ENCODE results near the gene CBL.
"Not testable (repeated sequence)": the region's sequence is repeated elsewhere in the genome, so short reads cannot be mapped to it uniquely, and the experiment has no call there.

The CBL gene

DNA sequence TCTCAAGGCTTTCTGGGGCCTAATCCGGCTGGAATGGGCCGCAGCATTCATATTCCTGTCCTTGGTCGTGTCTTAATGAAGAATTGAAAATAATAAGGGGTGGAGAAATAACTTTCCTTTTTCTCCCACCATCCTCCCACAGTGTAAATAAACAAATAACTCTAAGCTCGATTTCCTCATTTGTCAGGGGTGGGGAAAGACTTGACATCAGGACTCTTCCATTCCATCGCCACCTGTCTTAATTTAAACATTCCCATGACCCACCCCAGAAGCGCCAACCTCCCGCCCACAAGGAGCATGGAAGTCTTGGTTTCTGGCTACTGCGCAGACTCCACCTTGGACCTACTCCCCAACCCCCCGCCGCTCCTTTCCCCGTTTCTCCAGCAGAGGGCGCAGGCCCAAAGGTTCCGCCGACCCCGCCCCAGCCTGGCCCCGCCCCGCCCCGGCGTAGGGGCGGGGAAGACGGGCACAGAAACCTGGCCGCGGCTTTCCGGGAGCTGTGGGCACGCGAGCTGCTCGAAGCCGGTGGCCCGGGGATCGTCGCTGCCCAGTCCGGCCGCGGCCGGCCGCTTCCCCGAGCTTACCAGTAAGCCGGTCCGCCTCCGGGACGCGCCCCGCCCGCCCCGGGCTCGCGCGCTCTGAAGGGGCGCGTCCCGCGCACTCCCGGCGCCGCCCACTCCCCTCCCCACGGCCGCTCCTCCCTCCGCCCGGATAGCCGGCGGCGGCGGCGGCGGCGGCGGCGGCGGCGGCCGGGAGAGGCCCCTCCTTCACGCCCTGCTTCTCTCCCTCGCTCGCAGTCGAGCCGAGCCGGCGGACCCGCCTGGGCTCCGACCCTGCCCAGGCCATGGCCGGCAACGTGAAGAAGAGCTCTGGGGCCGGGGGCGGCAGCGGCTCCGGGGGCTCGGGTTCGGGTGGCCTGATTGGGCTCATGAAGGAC, at the start of gene CBL:
TSS of gene CBL (plus strand) at position 766 of the 937 bp plus-strand sequence. CDS start at position 845, 79 bp downstream.
- DNase-seq: peak; percentile 91 to 98 (median 96)
- intact Hi-C loops (cut with DNase I): loop anchor here (2.0 kb wide), 1 partner anchor 117 kb away; no protein-coding TSS in a partner anchor

DNA sequence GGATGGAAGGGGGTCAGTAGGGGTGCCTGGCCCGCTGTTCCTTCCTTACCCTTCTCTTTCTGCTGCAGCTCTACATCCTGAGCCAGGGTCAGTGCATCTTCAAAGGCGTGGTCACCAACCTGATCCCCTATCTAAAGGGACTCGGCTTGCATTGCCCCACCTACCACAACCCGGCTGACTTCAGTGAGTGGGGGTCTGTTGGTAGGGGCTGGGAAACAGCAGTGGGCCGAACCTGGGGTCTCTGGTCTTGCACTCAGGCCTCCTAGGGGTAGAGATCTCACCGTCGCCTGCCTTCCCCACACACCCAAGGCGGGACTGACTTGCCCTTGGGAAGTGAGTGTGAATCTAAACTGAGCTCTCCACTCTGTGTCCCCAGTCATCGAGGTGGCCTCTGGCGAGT, 49.6 kb upstream of the CBL start:
- DNase-seq: peak in 2 of 10 donors; percentile 60 to 66
- intact Hi-C loops (cut with DNase I): no loop called here

DNA sequence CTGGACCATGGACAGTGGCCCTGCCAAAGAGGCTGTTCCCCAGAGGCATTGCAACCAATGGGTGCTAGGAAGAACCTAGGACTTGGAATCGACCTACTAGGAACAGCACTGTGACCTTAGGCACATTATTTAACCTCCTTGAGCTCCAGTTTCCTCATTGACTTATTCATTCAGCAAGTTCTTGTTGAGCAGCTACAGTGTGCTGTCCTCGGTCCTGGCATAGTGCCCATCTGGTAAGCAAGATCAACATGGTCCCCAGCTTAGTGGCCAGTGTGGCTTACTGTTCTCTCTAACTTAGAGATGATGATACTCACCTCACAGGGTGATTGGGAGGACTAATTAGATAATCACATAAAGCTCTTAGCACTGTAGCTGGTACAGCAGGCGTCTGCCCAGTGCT, 49.1 kb upstream of the CBL start:
- intact Hi-C loops (cut with DNase I): no loop called here
- DNase-seq: peak in 1 of 10 donors; percentile 22

DNA sequence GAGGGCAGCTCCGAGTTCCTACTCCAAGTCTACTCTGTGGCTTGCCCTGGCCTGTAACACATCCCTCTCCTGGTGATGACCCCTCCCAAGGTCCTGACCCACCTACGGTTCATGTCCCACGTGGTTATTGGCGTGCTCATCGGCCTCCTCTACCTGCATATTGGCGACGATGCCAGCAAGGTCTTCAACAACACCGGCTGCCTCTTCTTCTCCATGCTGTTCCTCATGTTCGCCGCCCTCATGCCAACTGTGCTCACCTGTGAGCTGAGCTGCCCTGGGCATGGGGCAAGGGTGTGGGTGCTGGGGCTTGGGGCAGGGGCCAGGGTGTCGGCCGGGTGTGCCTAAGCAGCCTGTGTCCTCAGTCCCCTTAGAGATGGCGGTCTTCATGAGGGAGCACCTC, 47.7 kb upstream of the CBL start:
- DNase-seq: peak in 1 of 10 donors; percentile 57
- intact Hi-C loops (cut with DNase I): no loop called here

DNA sequence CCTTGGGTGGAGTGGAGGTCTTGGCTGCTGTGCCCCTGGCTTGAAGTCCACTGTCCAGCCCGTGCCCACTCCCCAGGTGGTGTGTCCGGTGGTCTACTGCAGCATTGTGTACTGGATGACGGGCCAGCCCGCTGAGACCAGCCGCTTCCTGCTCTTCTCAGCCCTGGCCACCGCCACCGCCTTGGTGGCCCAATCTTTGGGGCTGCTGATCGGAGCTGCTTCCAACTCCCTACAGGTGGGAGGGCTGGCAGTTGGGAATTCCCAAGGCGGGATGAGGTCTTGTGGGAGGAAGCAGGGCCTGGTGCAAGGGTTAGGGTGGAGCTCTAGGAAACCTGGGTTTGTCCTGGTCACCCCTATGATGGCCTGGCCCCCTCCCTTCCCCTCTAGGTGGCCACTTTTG, 46.0 kb upstream of the CBL start:
- intact Hi-C loops (cut with DNase I): no loop called here
- DNase-seq: peak in 3 of 10 donors; percentile 48 to 64 (median 52)

DNA sequence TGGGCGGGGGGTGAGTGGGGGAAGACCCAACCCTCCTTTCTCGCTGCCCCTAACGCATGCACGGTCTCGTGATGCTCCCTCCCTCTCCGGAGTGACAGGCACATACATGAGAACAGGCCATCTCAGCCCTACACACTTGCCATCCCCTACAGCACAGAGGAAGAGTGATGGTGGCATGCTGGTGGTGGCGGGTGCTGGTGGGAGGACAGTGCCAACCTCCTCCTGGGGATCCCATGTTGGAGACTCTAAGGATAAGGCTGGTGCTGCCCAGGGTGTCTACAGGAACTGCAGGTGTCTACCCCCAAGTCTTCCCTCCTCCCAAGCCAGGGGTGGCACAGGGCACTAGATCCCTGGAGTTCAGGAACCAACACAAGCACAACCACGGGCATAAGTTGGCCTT, 44.3 kb upstream of the CBL start:
- intact Hi-C loops (cut with DNase I): no loop called here
- peak in 3 of 10 donors; percentile 13 to 54 (median 51) for DNase-seq

GRCh38 chr11:119166368-119167076, 39.6 kb upstream of the CBL start:
- intact Hi-C loops (cut with DNase I): no loop called here

DNA sequence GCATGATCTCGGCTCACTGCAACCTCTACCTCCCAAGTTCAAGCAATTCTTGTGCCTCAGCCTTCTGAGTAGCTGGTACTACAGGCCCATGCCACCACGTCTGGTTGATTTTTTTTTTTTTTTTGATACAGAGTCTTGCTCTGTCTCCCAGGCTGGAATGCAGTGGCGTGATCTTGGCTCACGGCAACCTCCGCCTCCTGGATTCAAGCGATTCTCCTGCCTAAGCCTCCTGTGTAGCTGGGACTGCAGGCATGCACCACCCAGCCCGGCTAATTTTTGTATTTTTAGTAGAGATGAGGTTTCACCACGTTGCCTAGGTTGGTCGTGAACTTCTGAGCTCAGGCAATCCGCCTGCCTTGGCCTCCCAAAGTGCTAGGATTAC, 39.1 kb upstream of the CBL start:
- intact Hi-C loops (cut with DNase I); DNase-seq: not testable (repeated sequence)

More at GRCh38 chr11:119166368-119167076, 39.6 kb upstream of the CBL start:
- peak in 1 of 10 donors; percentile 43 for DNase-seq

GRCh38 chr11:119167933-119168332, 38.2 kb upstream of the CBL start:
- DNase-seq: peak in 1 of 10 donors; percentile 61
- intact Hi-C loops (cut with DNase I): no loop called here

DNA sequence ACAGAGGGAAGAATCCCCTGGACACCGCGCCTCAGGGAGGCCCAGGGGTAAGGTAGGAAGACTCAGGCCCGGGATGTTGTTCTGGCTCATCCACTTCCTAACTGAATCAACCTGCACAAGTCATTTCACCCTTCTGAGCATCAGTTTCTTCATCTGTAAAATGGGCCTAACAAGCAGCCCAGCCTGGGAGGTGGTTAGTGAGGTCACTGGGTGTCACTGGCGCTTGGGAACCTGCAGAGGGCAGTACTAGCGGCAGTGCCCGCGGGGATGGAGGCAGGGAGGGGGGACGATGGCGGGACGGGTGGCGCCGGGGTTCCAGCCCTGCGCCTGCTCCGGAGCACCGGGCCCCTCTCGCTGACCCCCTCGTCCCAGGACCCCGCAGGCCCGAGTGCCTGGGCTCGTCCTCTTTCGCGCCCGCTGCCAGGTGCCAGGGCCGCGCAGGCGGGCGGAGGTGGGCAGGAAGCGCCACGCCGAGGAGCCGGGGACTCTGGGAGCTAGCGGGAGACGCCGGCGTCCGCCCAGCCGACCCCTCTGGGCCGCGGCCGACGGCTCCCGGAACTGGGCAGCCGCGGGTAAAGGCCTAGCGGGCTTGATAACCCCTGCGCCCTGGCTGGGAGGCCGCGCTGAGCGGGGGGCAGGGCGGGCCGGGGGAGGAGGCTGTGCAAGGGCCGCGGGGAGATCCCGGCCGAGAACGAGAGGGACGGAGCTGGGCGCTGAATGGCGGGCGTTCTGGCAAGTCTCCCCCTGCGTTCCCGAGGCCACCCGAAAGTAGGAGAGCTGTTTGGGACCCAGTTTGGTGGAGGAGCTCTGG, 37.5 kb upstream of the CBL start, which contains the start of gene NLRX1:
TSS of gene NLRX1 (plus strand) at position 255 of the 811 bp plus-strand sequence. CDS start 2,679 bp downstream, outside the sequence.
- intact Hi-C loops (cut with DNase I): no loop called here
- peak; percentile 47 to 97 (median 82) for DNase-seq

DNA sequence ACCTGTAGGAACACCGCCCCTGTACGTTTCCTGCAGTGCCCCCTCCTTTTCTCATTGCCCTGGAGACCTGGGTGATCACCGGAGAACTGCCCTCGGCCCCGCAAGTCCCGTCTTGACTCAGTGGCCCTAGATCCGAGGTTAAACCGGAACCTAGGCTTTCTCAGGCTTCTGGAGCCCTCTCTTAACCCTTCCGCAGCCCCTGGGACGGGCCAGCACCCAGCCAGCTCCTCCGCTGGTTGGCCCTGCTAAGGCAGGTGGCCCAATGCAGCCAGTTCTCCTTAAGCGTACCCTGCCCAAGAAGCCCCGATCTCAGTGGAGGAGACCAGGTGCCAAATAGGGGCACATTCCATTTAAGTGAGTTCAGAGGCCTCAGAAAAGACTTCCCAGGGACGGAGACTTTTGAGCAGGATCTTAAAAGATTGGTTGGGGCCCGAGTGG, 36.8 kb upstream of the CBL start:
- DNase-seq: peak in 3 of 10 donors; percentile 14 to 89 (median 29)
- intact Hi-C loops (cut with DNase I): no loop called here

DNA sequence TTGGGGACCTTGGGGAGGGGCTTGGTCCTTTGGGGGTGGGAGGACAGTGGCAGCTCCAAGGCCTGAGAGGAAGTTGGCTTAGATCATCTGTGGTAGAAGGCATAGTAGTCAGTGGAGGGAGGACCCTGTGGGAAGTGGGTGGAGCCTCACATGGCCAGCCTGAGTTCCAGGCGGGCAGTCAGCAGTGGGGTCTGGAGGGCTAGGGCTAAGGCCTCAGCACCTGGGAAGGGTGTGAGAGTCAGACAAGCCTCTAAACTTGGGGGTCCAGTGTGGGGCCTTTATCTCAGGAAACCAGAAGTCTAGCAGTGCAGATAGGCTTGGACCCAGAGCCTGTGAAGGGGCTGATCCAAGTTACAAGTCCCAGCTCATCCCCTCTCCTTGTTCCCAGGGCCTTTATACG, 33.6 kb upstream of the CBL start:
- peak in 1 of 10 donors; percentile 70 for DNase-seq
- intact Hi-C loops (cut with DNase I): no loop called here

GRCh38 chr11:119173453-119173852, 32.7 kb upstream of the CBL start:
- DNase-seq: peak in 1 of 10 donors; percentile 77
- intact Hi-C loops (cut with DNase I): no loop called here

GRCh38 chr11:119175493-119176077, 30.6 kb upstream of the CBL start:
- intact Hi-C loops (cut with DNase I): no loop called here
- no peak for DNase-seq

GRCh38 chr11:119178166-119178680, 27.9 kb upstream of the CBL start:
- intact Hi-C loops (cut with DNase I): no loop called here
- DNase-seq: no peak

DNA sequence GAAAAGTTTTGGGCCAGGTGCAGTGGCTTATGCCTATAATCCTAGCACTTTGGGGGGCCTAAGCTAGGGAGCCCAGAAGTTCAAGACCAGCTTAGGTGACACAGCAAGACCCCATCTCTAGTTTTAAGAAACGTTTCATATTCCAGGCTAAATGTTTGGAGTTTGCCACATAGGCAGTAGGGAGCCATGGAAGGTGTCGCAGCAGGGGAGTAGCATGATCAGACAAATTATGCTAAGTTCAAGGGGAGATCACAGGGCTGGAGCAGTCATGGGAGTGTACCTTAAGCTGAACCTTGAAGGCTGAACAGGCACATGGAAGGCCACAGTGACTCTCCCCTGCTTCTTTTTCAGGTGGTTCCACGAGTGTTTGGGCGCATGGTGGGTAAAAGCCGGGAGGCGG, 26.8 kb upstream of the CBL start:
- intact Hi-C loops (cut with DNase I): no loop called here
- no peak for DNase-seq

DNA sequence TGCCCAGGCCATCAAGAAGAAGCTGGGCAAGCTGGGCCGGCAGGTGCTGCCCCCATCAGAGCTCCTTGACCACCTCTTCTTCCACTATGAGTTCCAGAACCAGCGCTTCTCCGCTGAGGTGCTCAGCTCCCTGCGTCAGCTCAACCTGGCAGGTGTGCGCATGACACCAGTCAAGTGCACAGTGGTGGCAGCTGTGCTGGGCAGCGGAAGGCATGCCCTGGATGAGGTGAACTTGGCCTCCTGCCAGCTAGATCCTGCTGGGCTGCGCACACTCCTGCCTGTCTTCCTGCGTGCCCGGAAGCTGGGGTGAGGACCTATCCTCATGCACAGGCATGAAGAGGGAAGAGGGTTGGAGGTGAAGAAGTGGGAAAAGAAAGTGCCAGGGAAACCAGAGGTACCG, 26.2 kb upstream of the CBL start:
- intact Hi-C loops (cut with DNase I): no loop called here
- DNase-seq: no peak

- DNase-seq: no peak
- intact Hi-C loops (cut with DNase I): no loop called here
Observed at GRCh38 chr11:119180729-119181676, 25.1 kb upstream of the CBL start.

Data from posterior cingulate gyrus (tissue), 11 donors.